ENCODE data around the gene KCNMA1.

KCNMA1 gene

GRCh38 chr10:77093126-77093525 is 544.5 kb downstream of the KCNMA1 start:
- no peaks in the 10 kb centered on the region for H3K36me3 Mint-ChIP-seq (ENCODE audit: low read depth)
- H3K27ac Mint-ChIP-seq = no peak overlapping the region
- no peaks in the 10 kb centered on the region for H3K4me1 Mint-ChIP-seq (ENCODE audit: low read depth)
- no peaks in the 10 kb centered on the region for H3K9me3 Mint-ChIP-seq
- no peak overlapping the region for H3K4me3 Mint-ChIP-seq
- H3K27me3 Mint-ChIP-seq (ENCODE audit: low read depth) = no peaks in the 10 kb centered on the region

GRCh38 chr10:77091597-77092165 is 545.9 kb downstream of the KCNMA1 start:
- Mint-ChIP-seq H3K36me3 (ENCODE audit: low read depth) (no peaks in the 10 kb centered on the region), H3K9me3 (no peaks in the 10 kb centered on the region), H3K4me3 (no peak overlapping the region), H3K27me3 (ENCODE audit: low read depth) (no peaks in the 10 kb centered on the region), H3K4me1 (ENCODE audit: low read depth) (no peaks in the 10 kb centered on the region), H3K27ac (no peak overlapping the region)

- Mint-ChIP-seq H3K27me3 (ENCODE audit: low read depth) (no peaks in the 10 kb centered on the region), H3K4me1 (ENCODE audit: low read depth) (no peaks in the 10 kb centered on the region), H3K4me3 (no peak overlapping the region), H3K27ac (no peak overlapping the region), H3K9me3 (no peaks in the 10 kb centered on the region), H3K36me3 (ENCODE audit: low read depth) (no peaks in the 10 kb centered on the region)
Observed at GRCh38 chr10:77090381-77091356, 546.9 kb downstream of the KCNMA1 start.

- Mint-ChIP-seq H3K4me1 (ENCODE audit: low read depth) (no peaks in the 10 kb centered on the region), H3K27me3 (ENCODE audit: low read depth) (no peaks in the 10 kb centered on the region), H3K4me3 (no peak overlapping the region), H3K27ac (no peak overlapping the region), H3K9me3 (no peaks in the 10 kb centered on the region), H3K36me3 (ENCODE audit: low read depth) (no peaks in the 10 kb centered on the region)
Observed at GRCh38 chr10:77087366-77087765, 550.2 kb downstream of the KCNMA1 start.

GRCh38 chr10:77086081-77086480 is 551.5 kb downstream of the KCNMA1 start:
- H3K4me3 Mint-ChIP-seq = no peak overlapping the region
- no peaks in the 10 kb centered on the region for H3K27me3 Mint-ChIP-seq (ENCODE audit: low read depth)
- no peak overlapping the region for H3K27ac Mint-ChIP-seq
- no peaks in the 10 kb centered on the region for H3K4me1 Mint-ChIP-seq (ENCODE audit: low read depth)
- no peaks in the 10 kb centered on the region for H3K36me3 Mint-ChIP-seq (ENCODE audit: low read depth)
- no peaks in the 10 kb centered on the region for H3K9me3 Mint-ChIP-seq

GRCh38 chr10:77085344-77085743 is 552.3 kb downstream of the KCNMA1 start:
- Mint-ChIP-seq H3K27me3 (ENCODE audit: low read depth) (no peaks in the 10 kb centered on the region), H3K36me3 (ENCODE audit: low read depth) (no peaks in the 10 kb centered on the region), H3K4me1 (ENCODE audit: low read depth) (no peaks in the 10 kb centered on the region), H3K4me3 (no peak overlapping the region), H3K9me3 (no peaks in the 10 kb centered on the region), H3K27ac (no peak overlapping the region)

GRCh38 chr10:77084431-77085144 is 553.0 kb downstream of the KCNMA1 start:
- H3K27me3 Mint-ChIP-seq (ENCODE audit: low read depth) = no peaks in the 10 kb centered on the region
- H3K27ac Mint-ChIP-seq = no peak overlapping the region
- H3K4me1 Mint-ChIP-seq (ENCODE audit: low read depth) = no peaks in the 10 kb centered on the region
- no peaks in the 10 kb centered on the region for H3K36me3 Mint-ChIP-seq (ENCODE audit: low read depth)
- no peaks in the 10 kb centered on the region for H3K9me3 Mint-ChIP-seq
- no peak overlapping the region for H3K4me3 Mint-ChIP-seq

- H3K27ac Mint-ChIP-seq = no peak overlapping the region
- no peaks in the 10 kb centered on the region for H3K27me3 Mint-ChIP-seq (ENCODE audit: low read depth)
- H3K4me1 Mint-ChIP-seq (ENCODE audit: low read depth) = no peaks in the 10 kb centered on the region
- no peaks in the 10 kb centered on the region for H3K36me3 Mint-ChIP-seq (ENCODE audit: low read depth)
- no peaks in the 10 kb centered on the region for H3K9me3 Mint-ChIP-seq
- no peak overlapping the region for H3K4me3 Mint-ChIP-seq
Observed at GRCh38 chr10:77082601-77083252, 554.9 kb downstream of the KCNMA1 start.

GRCh38 chr10:77081481-77081891 is 556.1 kb downstream of the KCNMA1 start:
- no peak overlapping the region for H3K4me3 Mint-ChIP-seq
- no peaks in the 10 kb centered on the region for H3K9me3 Mint-ChIP-seq
- no peaks in the 10 kb centered on the region for H3K27me3 Mint-ChIP-seq (ENCODE audit: low read depth)
- H3K36me3 Mint-ChIP-seq (ENCODE audit: low read depth) = no peaks in the 10 kb centered on the region
- H3K4me1 Mint-ChIP-seq (ENCODE audit: low read depth) = no peaks in the 10 kb centered on the region
- H3K27ac Mint-ChIP-seq = no peak overlapping the region

- H3K36me3 Mint-ChIP-seq (ENCODE audit: low read depth) = no peaks in the 10 kb centered on the region
- no peaks in the 10 kb centered on the region for H3K4me1 Mint-ChIP-seq (ENCODE audit: low read depth)
- H3K9me3 Mint-ChIP-seq = no peaks in the 10 kb centered on the region
- no peak overlapping the region for H3K4me3 Mint-ChIP-seq
- no peak overlapping the region for H3K27ac Mint-ChIP-seq
- H3K27me3 Mint-ChIP-seq (ENCODE audit: low read depth) = no peaks in the 10 kb centered on the region
Observed at GRCh38 chr10:77080361-77081027, 557.1 kb downstream of the KCNMA1 start.

GRCh38 chr10:77079592-77080300 is 557.9 kb downstream of the KCNMA1 start:
- peaks cover 3% of the 10 kb centered on the region for H3K27me3 Mint-ChIP-seq (ENCODE audit: low read depth)
- no peaks in the 10 kb centered on the region for H3K9me3 Mint-ChIP-seq
- H3K4me3 Mint-ChIP-seq = no peak overlapping the region
- H3K4me1 Mint-ChIP-seq (ENCODE audit: low read depth) = no peaks in the 10 kb centered on the region
- H3K27ac Mint-ChIP-seq = no peak overlapping the region
- no peaks in the 10 kb centered on the region for H3K36me3 Mint-ChIP-seq (ENCODE audit: low read depth)

GRCh38 chr10:77077316-77077945 is 560.2 kb downstream of the KCNMA1 start:
- no peak overlapping the region for H3K27ac Mint-ChIP-seq

GRCh38 chr10:77075926-77076325 is 561.7 kb downstream of the KCNMA1 start:
- peaks cover 3% of the 10 kb centered on the region for H3K27me3 Mint-ChIP-seq (ENCODE audit: low read depth)
- H3K36me3 Mint-ChIP-seq (ENCODE audit: low read depth) = no peaks in the 10 kb centered on the region
- no peaks in the 10 kb centered on the region for H3K9me3 Mint-ChIP-seq
- H3K4me3 Mint-ChIP-seq = no peak overlapping the region
- H3K27ac Mint-ChIP-seq = no peak overlapping the region
- H3K4me1 Mint-ChIP-seq (ENCODE audit: low read depth) = no peaks in the 10 kb centered on the region

More at GRCh38 chr10:77077316-77077945, 560.2 kb downstream of the KCNMA1 start:
- Mint-ChIP-seq H3K27me3 (ENCODE audit: low read depth) (peaks cover 3% of the 10 kb centered on the region), H3K4me1 (ENCODE audit: low read depth) (no peaks in the 10 kb centered on the region), H3K9me3 (no peaks in the 10 kb centered on the region), H3K36me3 (ENCODE audit: low read depth) (no peaks in the 10 kb centered on the region), H3K4me3 (no peak overlapping the region)

Measured in T-helper 1 cell treated with Interleukin-12 subunit alpha and Interleukin-12 subunit beta and Interleukin-4 antibody, amounts not matched to agents 30 μg/mL and 1 μg/mL, for 36 hours (primary cell).